Fibroblast of lung (primary cell): ENCODE results near the gene CLEC17A.

Experiments
- CTCF ChIP-seq, 2 donors: IDR thresholded peaks in 1 of 2; conservative IDR thresholded peaks in 1 of 2; 1 replicate in 1 of 2; 2 replicates in 1 of 2; pipeline ENCODE4 v1.5.1; 2011 to 2012; ENCODE audit warnings: low read length in 2 of 2, control low read depth in 1 of 2, inconsistent platforms in 1 of 2, low read depth in 1 of 2, mild to moderate bottlenecking in 1 of 2
- EZH2 ChIP-seq: IDR thresholded peaks from 2 replicates; pipeline ENCODE4 v1.5.1; 2012; ENCODE audit warnings: low read length, control low read depth, mild to moderate bottlenecking; ENCODE audit errors: missing control alignments

- TF ChIP-seq CTCF (conservative IDR thresholded peaks at IDR 0.05 in 1 of 2, IDR thresholded peaks at IDR 0.05 in 1 of 2; ENCODE audit: low read depth in 1 of 2, low read length in 2 of 2) = no peak
- TF ChIP-seq EZH2 = no peak
Observed at GRCh38 chr19:14606627-14607026, 23.7 kb downstream of the CLEC17A start.
